HepG2 (cell line): Measurements from ENCODE around the gene LAMC1. TPM values are rescaled to one million over a fixed set of nuclear protein-coding genes. Genes with fewer than 3 reads are reported as not detected.

ENCODE experiments used
- AHDC1 ChIP-seq: sonication (generic); formaldehyde crosslinking; IDR thresholded peaks from 2 replicates; pipeline ENCODE4 v1.5.1; 2020; ENCODE audit warnings: mild to moderate bottlenecking, missing genetic modification reagents, borderline replicate concordance
- AKNA ChIP-seq: sonication (generic); formaldehyde crosslinking; IDR thresholded peaks from 2 replicates; pipeline ENCODE4 v1.4.0; 2020; ENCODE audit warnings: missing genetic modification reagents, borderline replicate concordance
- HNRNPLL ChIP-seq: fragments of 200-400 bp; formaldehyde crosslinking; IDR thresholded peaks from 2 replicates; pipeline ENCODE4 v1.6.1; 2017; ENCODE audit warnings: mild to moderate bottlenecking, low read depth, low read length; ENCODE audit not compliant: poor library complexity, severe bottlenecking
- PHF5A ChIP-seq: IDR thresholded peaks from one replicate; pipeline ENCODE4 v1.6.1; 2018; ENCODE audit warnings: low read depth, missing genetic modification reagents; ENCODE audit not compliant: unreplicated experiment
- TFAP4 ChIP-seq: sonication (generic); IDR thresholded peaks from 2 replicates; pipeline ENCODE4 v1.6.1; 2016; ENCODE audit warnings: low read depth, borderline replicate concordance
- ZNF468 ChIP-seq: sonication (generic); formaldehyde crosslinking; IDR thresholded peaks from 2 replicates; pipeline ENCODE4 v1.8.0; 2022; ENCODE audit warnings: mild to moderate bottlenecking, moderate library complexity, missing genetic modification reagents
- ZNF597 ChIP-seq: sonication (generic); formaldehyde crosslinking; IDR thresholded peaks from 2 replicates; pipeline ENCODE4 v1.5.0; 2020; ENCODE audit warnings: missing genetic modification reagents
- ZNF609 ChIP-seq: sonication (generic); formaldehyde crosslinking; IDR thresholded peaks from 2 replicates; pipeline ENCODE4 v1.4.0; 2020; ENCODE audit warnings: mild to moderate bottlenecking, missing genetic modification reagents, borderline replicate concordance
- ZNF841 ChIP-seq: sonication (generic); formaldehyde crosslinking; IDR thresholded peaks from 2 replicates; pipeline ENCODE4 v1.8.1; 2023; ENCODE audit warnings: missing genetic modification reagents, borderline replicate concordance
- ZSCAN12 ChIP-seq: sonication (generic); formaldehyde crosslinking; IDR thresholded peaks from 2 replicates; pipeline ENCODE4 v1.9.0; 2021; ENCODE audit warnings: mild to moderate bottlenecking, missing genetic modification reagents
- ZZZ3 ChIP-seq: sonication (generic); formaldehyde crosslinking; IDR thresholded peaks from 2 replicates; pipeline ENCODE4 v1.4.0; 2020; ENCODE audit warnings: missing genetic modification reagents, mild to moderate bottlenecking, borderline replicate concordance
- polyA plus RNA-seq, 8 experiments: library from polyadenylated mRNA; depleted of rRNA in 3 of 8; stranded (reverse) in 7 of 8; unstranded in 1 of 8; fragments of >200 nt; fragmentation: Illumina TruSeq in 4 of 8; extraction: Trizol in 4 of 8; gene quantifications; 2 replicates each; pipeline versions ENCODE4 v1.2.1 to v1.2.3, GENCODE V29; 2011 to 2016; ENCODE audit warnings: low read depth in 4 of 8, missing spikeins in 1 of 8, mixed read lengths in 1 of 8; ENCODE audit not compliant: insufficient read depth in 1 of 8
- total RNA-seq, 5 experiments: library from RNA; depleted of rRNA; stranded (reverse); fragments of >200 nt; fragmentation: Illumina TruSeq; extraction: Trizol; gene quantifications; 2 replicates each; pipeline ENCODE4 v1.2.3, GENCODE V29; 2016; ENCODE audit warnings: low read depth in 1 of 5

Gene LAMC1
- total and polyA plus RNA-seq, 2 of the 13 experiments (the other 11 are each of a cell fraction or from before 2014, with no cell fraction given), result 58.5 to 137 TPM

- peak; percentile 86; the same call in 1 of the 2 replicates for TF ChIP-seq AHDC1 (CRISPR knock-in tag)
- TF ChIP-seq TFAP4, result peak; percentile 29; the same call in 1 of the 2 replicates
- no peak for TF ChIP-seq ZNF597 (CRISPR knock-in tag)
- TF ChIP-seq ZZZ3 (CRISPR knock-in tag), result no peak
- TF ChIP-seq ZNF609 (CRISPR knock-in tag), result peak; percentile 81; the same call in 1 of the 2 replicates
- TF ChIP-seq ZSCAN12 (CRISPR knock-in tag), result no peak
- no peak for TF ChIP-seq HNRNPLL
- no peak for TF ChIP-seq ZNF468 (CRISPR knock-in tag)
- peak; percentile 22 for TF ChIP-seq PHF5A
- no peak for TF ChIP-seq ZNF841 (CRISPR knock-in tag)
- no peak for TF ChIP-seq AKNA
Observed at GRCh38 chr1:183073320-183073719, 50.1 kb downstream of the LAMC1 start (continued).
